Central memory CD8-positive, alpha-beta T cell (primary cell): ENCODE results near the gene MYORG.

Experiments used
- ATAC-seq: fragments of 150-1000 bp; cut with Tn5 transposase; replicated peaks from 2 replicates; pipeline ENCODE4 v1.10.0; 2022; ENCODE audit warnings: mild to moderate bottlenecking, moderate FRiP score, moderate number of reproducible peaks; ENCODE audit not compliant: poor library complexity, severe bottlenecking; ENCODE audit errors: extremely low read depth
- DNase-seq, 2 donors: peaks; one replicate each; pipeline ENCODE4 v3.0.0; 2021; ENCODE audit warnings: low spot score in 2 of 2
- H3K27ac Mint-ChIP-seq: one replicate; pipeline ENCODE4 v1.8.0; 2022; ENCODE audit warnings: low read depth, mild to moderate bottlenecking, moderate library complexity, mixed read lengths
- H3K27me3 Mint-ChIP-seq: one replicate; pipeline ENCODE4 v1.8.0; 2022; ENCODE audit warnings: mixed read lengths
- H3K36me3 Mint-ChIP-seq: one replicate; pipeline ENCODE4 v1.8.0; 2022; ENCODE audit warnings: mild to moderate bottlenecking, moderate library complexity, mixed read lengths; ENCODE audit not compliant: insufficient read depth
- H3K4me1 Mint-ChIP-seq: one replicate; pipeline ENCODE4 v1.8.0; 2022; ENCODE audit warnings: mixed read lengths
- H3K4me3 Mint-ChIP-seq: one replicate; pipeline ENCODE4 v1.8.0; 2022; ENCODE audit warnings: mild to moderate bottlenecking, moderate library complexity, mixed read lengths
- H3K9me3 Mint-ChIP-seq: one replicate; pipeline ENCODE4 v1.8.0; 2022; ENCODE audit warnings: mixed read lengths

Gene MYORG

GRCh38 chr9:34400275-34400674 lies 23.6 kb upstream of the MYORG start:
- Mint-ChIP-seq H3K9me3 (no peaks in the 10 kb centered on the region), H3K36me3 (peaks cover 3% of the 10 kb centered on the region), H3K27me3 (no peaks in the 10 kb centered on the region), H3K4me3 (no peak overlapping the region), H3K4me1 (no peaks in the 10 kb centered on the region), H3K27ac (no peak overlapping the region)
- DNase-seq, result no peak
- ATAC-seq, result no peak

GRCh38 chr9:34399729-34400128 lies 23.0 kb upstream of the MYORG start:
- peaks cover 3% of the 10 kb centered on the region for H3K36me3 Mint-ChIP-seq
- ATAC-seq (no peak), DNase-seq (no peak)
- no peak overlapping the region for H3K27ac Mint-ChIP-seq
- no peaks in the 10 kb centered on the region for H3K27me3 Mint-ChIP-seq
- no peaks in the 10 kb centered on the region for H3K4me1 Mint-ChIP-seq
- H3K9me3 Mint-ChIP-seq, result no peaks in the 10 kb centered on the region
- no peak overlapping the region for H3K4me3 Mint-ChIP-seq

- Mint-ChIP-seq H3K27ac (no peak overlapping the region), H3K4me3 (no peak overlapping the region)
Measured at GRCh38 chr9:34398875-34399274, 22.2 kb upstream of the MYORG start.

GRCh38 chr9:34396276-34397214 lies 19.8 kb upstream of the MYORG start:
- H3K4me3 Mint-ChIP-seq, result no peak overlapping the region
- H3K27me3 Mint-ChIP-seq, result peaks cover 2% of the 10 kb centered on the region
- no peaks in the 10 kb centered on the region for H3K4me1 Mint-ChIP-seq
- no peaks in the 10 kb centered on the region for H3K9me3 Mint-ChIP-seq
- no peaks in the 10 kb centered on the region for H3K36me3 Mint-ChIP-seq
- no peak for ATAC-seq
- DNase-seq, result no peak
- no peak overlapping the region for H3K27ac Mint-ChIP-seq

More at GRCh38 chr9:34398875-34399274, 22.2 kb upstream of the MYORG start:
- peaks cover 3% of the 10 kb centered on the region for H3K36me3 Mint-ChIP-seq
- no peak for DNase-seq
- H3K4me1 Mint-ChIP-seq, result no peaks in the 10 kb centered on the region
- no peak for ATAC-seq
- no peaks in the 10 kb centered on the region for H3K27me3 Mint-ChIP-seq
- no peaks in the 10 kb centered on the region for H3K9me3 Mint-ChIP-seq

- no peak overlapping the region for H3K4me3 Mint-ChIP-seq
- H3K36me3 Mint-ChIP-seq, result no peaks in the 10 kb centered on the region
- H3K27me3 Mint-ChIP-seq, result peaks cover 11% of the 10 kb centered on the region
- no peaks in the 10 kb centered on the region for H3K9me3 Mint-ChIP-seq
- DNase-seq (no peak), ATAC-seq (no peak)
- no peak overlapping the region for H3K27ac Mint-ChIP-seq
- H3K4me1 Mint-ChIP-seq, result no peaks in the 10 kb centered on the region
Measured at GRCh38 chr9:34392511-34392910, 15.8 kb upstream of the MYORG start.

GRCh38 chr9:34387239-34387638 lies 10.5 kb upstream of the MYORG start:
- Mint-ChIP-seq H3K36me3 (no peaks in the 10 kb centered on the region), H3K27ac (no peak overlapping the region), H3K4me1 (no peaks in the 10 kb centered on the region), H3K4me3 (no peak overlapping the region), H3K27me3 (peaks cover 11% of the 10 kb centered on the region), H3K9me3 (no peaks in the 10 kb centered on the region)
- no peak for DNase-seq
- ATAC-seq, result no peak

- H3K36me3 Mint-ChIP-seq, result no peaks in the 10 kb centered on the region
- no peak for ATAC-seq
- no peaks in the 10 kb centered on the region for H3K9me3 Mint-ChIP-seq
- no peak for DNase-seq
- no peaks in the 10 kb centered on the region for H3K4me1 Mint-ChIP-seq
- H3K27me3 Mint-ChIP-seq, result peaks cover 10% of the 10 kb centered on the region
- no peak overlapping the region for H3K27ac Mint-ChIP-seq
- H3K4me3 Mint-ChIP-seq, result no peak overlapping the region
Measured at GRCh38 chr9:34386656-34387055, 10.0 kb upstream of the MYORG start.

- no peak overlapping the region for H3K4me3 Mint-ChIP-seq
- no peak for DNase-seq
- H3K27ac Mint-ChIP-seq, result no peak overlapping the region
Measured at GRCh38 chr9:34385561-34386230, 9.0 kb upstream of the MYORG start.

GRCh38 chr9:34384368-34385165 lies 7.9 kb upstream of the MYORG start:
- no peak for DNase-seq

More at GRCh38 chr9:34385561-34386230, 9.0 kb upstream of the MYORG start:
- ATAC-seq, result no peak
- H3K36me3 Mint-ChIP-seq, result peaks cover 2% of the 10 kb centered on the region
- H3K4me1 Mint-ChIP-seq, result peaks cover 6% of the 10 kb centered on the region
- peaks cover under 1% of the 10 kb centered on the region for H3K27me3 Mint-ChIP-seq
- no peaks in the 10 kb centered on the region for H3K9me3 Mint-ChIP-seq

GRCh38 chr9:34383904-34384303 lies 7.2 kb upstream of the MYORG start:
- no peaks in the 10 kb centered on the region for H3K27me3 Mint-ChIP-seq
- ATAC-seq (no peak), DNase-seq (no peak)
- no peak overlapping the region for H3K27ac Mint-ChIP-seq
- H3K9me3 Mint-ChIP-seq, result no peaks in the 10 kb centered on the region
- H3K4me3 Mint-ChIP-seq, result no peak overlapping the region
- peaks cover 21% of the 10 kb centered on the region for H3K4me1 Mint-ChIP-seq
- peaks cover 2% of the 10 kb centered on the region for H3K36me3 Mint-ChIP-seq

More at GRCh38 chr9:34384368-34385165, 7.9 kb upstream of the MYORG start:
- Mint-ChIP-seq H3K9me3 (no peaks in the 10 kb centered on the region), H3K27ac (no peak overlapping the region), H3K27me3 (no peaks in the 10 kb centered on the region), H3K4me1 (peaks cover 16% of the 10 kb centered on the region), H3K4me3 (no peak overlapping the region), H3K36me3 (peaks cover 2% of the 10 kb centered on the region)
- ATAC-seq, result no peak

- no peak overlapping the region for H3K27ac Mint-ChIP-seq
- DNase-seq (no peak), ATAC-seq (no peak)
- H3K9me3 Mint-ChIP-seq, result no peaks in the 10 kb centered on the region
- H3K27me3 Mint-ChIP-seq, result no peaks in the 10 kb centered on the region
- no peak overlapping the region for H3K4me3 Mint-ChIP-seq
- peaks cover 27% of the 10 kb centered on the region for H3K4me1 Mint-ChIP-seq
- H3K36me3 Mint-ChIP-seq, result peaks cover 2% of the 10 kb centered on the region
Measured at GRCh38 chr9:34382879-34383278, 6.2 kb upstream of the MYORG start.

- Mint-ChIP-seq H3K4me1 (peaks cover 30% of the 10 kb centered on the region), H3K27me3 (no peaks in the 10 kb centered on the region)
Measured at GRCh38 chr9:34382054-34382453, 5.4 kb upstream of the MYORG start.

More at GRCh38 chr9:34382054-34382453, 5.4 kb upstream of the MYORG start:
- Mint-ChIP-seq H3K4me3 (no peak overlapping the region), H3K36me3 (peaks cover 6% of the 10 kb centered on the region), H3K27ac (no peak overlapping the region), H3K9me3 (no peaks in the 10 kb centered on the region)
- DNase-seq (peak in 1 of 2 donors; percentile 8), ATAC-seq (no peak)
